DMS114 treated with DMSO at 0.1 percent for 48 hours (cell line): ENCODE measurements around the gene DEFB124.
"Not testable (repeated sequence)": the region's sequence is repeated elsewhere in the genome, so short reads cannot be mapped to it uniquely, and the experiment has no call there.

ENCODE experiments used
- DNase-seq: peaks from one replicate; lab custom pipeline; 2025; ENCODE audit not compliant: unreplicated experiment; lab: John Stamatoyannopoulos, UW

DEFB124 gene, protein sequence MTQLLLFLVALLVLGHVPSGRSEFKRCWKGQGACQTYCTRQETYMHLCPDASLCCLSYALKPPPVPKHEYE

DNA sequence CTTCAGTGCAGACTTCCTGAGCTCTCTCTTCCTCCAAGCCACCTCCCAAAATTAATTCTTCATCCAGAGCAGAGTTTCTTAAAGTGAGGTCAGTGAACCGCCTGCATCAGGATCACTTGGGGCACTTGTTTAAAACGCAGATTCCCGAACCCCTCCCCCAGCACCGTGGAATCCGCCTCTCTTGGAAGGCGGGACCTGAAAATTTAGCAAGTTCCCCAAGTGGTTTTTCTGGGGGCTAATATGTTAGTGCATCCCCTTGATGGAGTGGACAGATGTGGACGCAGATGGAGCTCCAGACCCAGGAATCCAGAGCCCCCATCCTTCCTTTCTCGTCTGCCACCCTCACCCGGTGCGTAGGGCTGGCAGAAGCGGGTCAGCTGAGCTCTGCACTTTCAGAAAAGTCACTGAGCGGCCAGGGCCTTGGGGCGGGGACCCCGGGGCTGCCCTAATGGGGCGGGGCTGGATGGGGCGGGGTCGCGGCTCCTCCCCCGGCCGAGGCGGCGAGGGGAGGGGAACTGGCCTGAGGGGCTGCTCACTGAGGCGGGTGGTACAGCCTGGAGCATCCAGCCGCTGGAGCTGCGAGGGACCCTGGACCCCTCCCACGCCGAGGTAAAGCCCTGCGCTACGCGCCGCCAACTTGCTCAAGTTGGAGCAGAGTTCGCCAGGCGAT, at the start of gene DEFB124, which contains the start of gene REM1:
DEFB124 (minus strand) TSS at position 370 of the 670 bp plus-strand sequence. CDS start 2,114 bp downstream, outside the sequence.
REM1 (plus strand) TSS at position 531 of the 670 bp plus-strand sequence. CDS start 1,158 bp downstream, outside the sequence.
- no peak for DNase-seq

DNA sequence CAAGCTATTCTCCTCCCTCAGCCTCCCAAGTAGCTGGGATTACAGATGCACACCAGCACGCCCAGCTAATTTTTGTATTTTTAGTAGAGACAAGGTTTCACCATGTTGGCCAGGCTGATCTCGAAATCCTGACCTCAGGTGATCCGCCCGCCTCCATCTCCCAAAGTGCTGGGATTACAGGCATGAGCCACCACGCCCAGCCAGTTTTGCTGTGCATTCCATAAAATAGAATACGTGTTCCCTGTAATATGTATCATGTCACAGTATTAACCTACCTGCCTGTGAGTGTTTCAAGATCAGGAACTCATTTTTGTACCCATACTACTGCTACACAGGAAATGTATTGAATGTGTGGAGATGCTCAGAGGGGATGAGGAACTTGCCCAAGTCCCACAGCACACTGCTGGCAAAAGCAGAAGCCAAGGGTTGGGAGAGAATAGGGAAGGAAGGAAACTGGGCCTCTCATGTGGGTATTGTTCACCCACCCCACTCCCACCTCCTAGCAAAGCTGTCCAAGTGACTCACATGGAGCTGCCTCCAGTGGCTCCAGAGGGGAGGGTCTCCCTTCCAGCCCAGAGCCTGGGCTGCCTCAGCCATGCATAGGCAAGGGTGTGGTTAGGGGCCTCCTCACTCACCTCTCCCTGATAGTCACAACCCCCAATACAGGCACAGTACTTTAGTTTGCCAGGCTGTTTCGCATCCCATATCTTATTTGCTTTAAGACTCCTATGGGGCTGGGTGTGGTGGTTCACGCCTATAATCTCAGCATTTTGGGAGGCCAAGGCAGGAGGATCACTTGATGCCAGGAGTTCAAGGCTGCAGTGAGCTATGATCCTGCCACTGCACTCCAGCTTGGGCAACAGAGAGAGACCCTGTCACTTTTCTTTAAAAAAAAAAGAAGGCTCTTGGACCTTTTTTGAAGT, 48.7 kb upstream of the DEFB124 start:
- no peak for DNase-seq

DNA sequence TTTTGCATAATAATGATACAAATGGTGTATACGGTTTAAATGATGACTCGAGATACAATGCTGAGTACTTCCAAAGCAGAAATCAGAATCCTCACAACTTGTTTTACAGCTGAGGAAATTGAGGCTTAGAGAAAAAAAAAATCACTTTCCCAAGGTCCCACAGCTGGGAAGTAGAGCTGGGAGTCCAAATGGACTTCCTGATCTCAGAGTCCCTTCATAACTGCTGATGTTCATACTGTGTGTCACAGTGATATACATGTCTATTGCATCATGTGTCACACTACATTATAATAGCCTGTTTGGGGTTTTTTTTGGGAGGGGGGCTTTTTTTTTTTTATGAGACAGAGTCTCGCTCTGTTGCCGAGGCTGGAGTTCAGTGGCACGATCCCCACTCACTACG, 47.8 kb upstream of the DEFB124 start:
- no peak for DNase-seq

GRCh38 chr20:31521267-31521666, 46.3 kb upstream of the DEFB124 start:
- DNase-seq: not testable (repeated sequence)

DNA sequence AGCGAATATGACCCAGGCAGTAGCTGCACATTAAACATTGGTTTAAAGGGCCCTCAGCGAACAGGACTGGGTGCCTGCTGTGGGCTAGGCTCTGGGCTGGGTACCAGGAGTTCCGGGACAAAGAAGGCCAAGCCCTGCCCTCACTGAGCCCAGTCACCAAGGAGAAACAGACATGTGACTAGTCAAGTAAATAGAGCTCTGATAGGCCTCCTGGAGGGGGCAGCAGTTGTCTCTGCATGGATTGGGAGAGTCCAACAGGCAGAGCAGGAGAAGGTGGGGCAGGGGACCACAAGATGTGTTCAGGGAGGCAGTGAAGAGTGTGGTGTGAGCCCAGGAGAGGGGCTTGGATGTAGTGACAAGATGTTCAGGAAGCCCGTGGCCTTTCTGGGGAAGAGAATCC, 42.4 kb upstream of the DEFB124 start:
- DNase-seq: peak; percentile 22

DNA sequence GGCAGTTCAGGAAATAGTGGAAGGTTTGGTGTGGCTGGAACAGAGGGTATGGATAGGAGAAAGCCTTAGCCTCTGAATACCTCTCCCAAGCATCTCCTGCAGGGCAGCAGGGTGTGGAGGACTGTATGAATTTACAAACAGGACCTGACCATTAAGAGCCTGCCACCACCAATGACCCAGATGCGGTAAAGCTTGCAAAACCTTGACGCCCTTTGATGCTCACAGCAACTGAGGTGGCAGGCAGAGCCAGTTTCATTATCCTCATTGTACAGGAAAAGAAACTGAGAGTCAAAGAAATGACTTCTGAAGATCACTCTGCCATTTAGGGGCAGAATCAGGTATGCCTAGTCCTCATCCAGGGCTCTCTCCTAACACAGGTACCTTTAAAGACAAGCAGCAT, 41.7 kb upstream of the DEFB124 start:
- no peak for DNase-seq

DNA sequence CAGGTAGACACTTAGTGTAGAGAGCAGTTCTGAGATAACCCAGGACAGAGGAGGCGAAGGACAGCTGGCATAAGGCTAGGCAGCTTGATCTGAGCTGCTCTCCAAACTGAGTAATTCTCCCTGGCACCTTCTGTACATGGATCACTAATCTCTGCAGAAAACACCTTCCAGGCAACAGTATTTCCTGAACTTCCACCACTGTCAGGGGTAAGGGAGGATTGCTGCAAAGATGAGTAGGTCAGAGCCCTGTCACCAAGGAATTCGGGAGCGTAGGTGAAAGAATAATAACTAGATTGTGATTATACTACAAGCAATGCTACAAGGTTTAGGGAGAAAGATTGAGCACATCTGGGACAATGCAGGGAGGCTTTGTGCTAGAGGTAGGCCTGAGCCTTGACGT, 41.2 kb upstream of the DEFB124 start:
- DNase-seq: no peak

- no peak for DNase-seq
These were observed 40.8 kb upstream of the DEFB124 start for GRCh38 chr20:31515775-31516107.

GRCh38 chr20:31515072-31515774, 40.3 kb upstream of the DEFB124 start:
- DNase-seq: no peak

DNA sequence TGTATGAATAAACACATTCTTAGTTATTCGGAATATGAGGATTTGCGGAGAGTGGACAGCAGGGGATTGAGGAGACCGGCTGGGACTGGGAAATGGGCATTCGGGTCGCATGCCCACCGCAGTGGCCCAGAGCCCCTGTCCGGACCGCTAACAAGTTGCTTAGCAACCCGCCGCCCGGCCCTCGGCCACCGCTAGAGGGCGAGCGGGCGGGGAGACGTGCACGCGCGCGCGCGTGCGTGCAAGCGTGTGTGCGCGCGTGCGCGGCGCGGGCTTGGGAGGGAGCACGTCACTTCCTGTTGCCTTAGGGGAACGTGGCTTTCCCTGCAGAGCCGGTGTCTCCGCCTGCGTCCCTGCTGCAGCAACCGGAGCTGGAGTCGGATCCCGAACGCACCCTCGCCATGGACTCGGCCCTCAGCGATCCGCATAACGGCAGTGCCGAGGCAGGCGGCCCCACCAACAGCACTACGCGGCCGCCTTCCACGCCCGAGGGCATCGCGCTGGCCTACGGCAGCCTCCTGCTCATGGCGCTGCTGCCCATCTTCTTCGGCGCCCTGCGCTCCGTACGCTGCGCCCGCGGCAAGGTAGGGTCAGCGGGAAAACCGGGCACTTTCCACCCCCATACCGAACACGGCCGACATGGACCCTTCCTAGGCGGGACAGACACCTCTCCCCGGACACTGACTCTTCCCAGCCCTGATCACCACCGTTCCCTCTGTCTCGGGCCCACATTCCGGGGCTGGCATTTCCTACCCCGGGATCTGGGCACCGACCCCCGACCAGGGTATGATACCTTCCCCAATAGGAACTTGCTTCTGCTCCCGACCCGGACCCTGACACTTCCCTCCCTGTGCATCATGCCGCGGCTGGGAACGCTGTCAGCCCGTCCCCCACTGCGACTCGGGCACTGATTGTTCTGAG, 39.5 kb upstream of the DEFB124 start, which contains the start of gene HM13:
HM13 (plus strand) TSS at position 289 of the 918 bp plus-strand sequence; CDS start at position 399, 110 bp downstream.
- DNase-seq: peak; percentile 74

DNA sequence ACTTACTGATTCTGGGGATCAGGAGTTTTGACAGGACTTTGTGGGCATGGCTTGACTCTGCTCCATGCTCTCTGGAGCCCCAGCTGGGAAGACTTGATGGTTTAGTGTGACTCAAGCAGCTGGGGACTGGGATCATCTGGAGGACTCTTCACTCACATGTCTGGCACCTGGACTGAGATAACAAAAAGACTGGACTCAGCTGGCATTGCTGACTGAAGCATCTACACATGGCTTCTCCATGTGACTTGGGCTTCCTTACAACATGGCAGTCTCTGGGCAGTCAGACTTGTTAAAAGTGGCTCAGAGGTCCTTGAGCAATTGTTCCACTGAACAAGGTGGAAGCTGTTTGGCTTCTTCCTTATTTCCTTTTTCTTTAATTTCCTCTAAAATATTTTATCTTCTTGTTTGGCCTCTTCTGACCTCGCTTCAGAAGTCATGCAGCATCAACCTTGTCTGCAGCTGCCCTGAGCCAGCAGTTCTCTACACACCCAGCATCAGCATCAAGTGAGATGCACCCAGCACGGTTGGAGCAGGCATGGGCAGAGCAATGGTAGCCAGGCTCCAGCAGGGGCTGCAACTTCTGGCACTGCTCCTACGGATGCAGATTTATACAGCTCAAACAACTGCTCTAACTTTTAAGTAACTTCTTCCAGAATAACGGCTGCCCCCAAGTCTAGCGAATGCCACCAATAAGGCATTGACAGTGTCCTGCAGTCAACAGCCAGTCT, 33.8 kb upstream of the DEFB124 start:
- DNase-seq: no peak

DNA sequence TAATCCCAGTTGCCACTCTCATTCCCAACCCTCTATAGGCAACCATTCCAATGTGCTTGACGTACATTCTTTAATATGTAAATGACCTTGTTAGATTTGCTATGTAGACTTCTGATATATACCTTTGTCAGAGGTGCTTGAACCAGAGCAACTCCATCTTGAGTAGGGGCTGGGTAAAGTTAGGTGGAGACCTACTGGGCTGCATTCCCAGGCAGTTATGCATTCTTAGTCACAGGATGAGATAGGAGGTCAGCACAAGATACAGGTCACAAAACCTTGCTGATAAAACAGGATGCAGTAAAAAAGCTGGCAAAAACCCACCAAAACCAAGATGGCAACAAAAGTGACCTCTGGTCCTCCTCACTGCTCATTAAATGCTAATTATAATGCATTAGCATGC, 31.0 kb upstream of the DEFB124 start:
- DNase-seq: no peak

DNA sequence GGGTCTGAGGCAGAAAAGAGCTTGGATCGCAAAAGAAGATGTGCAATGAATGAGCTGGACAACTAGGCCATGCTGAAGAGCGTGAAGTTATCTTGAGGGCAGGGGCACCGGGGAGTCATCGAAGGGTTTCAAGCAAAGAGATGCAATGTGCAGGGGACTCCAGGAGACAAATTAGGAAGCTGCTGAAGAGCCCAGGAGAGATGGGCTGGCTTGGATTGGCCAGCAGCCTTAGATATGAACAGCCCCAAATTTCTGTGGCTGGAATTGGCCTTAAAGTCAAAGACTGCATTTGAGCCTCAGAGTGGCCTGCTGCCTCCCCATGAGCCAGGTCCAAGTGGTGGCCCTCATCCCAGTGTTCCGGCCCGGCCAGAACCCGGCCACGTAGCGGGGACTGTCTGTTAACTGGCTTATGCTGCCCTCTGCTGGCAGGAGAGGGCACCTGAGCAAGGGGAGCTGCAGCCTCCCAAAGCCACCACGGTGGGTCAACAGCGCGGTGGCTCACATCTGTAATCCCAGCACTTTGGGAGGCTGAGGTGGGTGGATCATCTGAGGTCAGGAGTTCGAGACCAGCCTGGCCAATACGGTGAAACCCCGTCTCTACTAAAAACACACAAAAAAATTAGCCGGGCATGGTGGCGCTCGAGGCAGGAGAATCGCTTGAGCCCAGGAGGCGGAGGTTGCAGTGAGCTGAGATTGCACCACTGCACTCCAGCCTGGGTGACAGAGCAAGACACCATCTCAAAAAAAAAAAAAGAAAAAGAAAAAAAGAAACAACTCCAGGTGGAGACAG, 28.2 kb upstream of the DEFB124 start:
- peak; percentile 36 for DNase-seq

DNA sequence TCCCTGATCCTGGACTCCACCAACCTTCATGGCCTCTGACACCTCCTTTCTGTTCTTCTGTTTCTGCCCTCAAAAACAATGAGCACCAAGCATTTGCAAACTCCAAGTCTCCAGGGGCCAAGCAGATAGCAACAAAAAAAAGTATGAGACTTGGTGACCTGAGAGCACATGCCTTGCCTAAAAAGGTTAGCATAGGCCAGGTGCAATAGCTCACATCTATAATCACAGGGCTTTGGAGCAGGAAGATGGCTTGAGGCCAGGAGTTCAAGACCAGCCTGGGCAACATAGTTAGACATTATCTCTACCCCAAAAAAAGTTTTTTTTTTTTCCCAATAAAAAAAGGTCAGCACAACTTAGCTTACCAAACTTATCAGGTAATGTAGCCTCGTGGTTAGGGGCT, 25.6 kb upstream of the DEFB124 start:
- DNase-seq: no peak

DNA sequence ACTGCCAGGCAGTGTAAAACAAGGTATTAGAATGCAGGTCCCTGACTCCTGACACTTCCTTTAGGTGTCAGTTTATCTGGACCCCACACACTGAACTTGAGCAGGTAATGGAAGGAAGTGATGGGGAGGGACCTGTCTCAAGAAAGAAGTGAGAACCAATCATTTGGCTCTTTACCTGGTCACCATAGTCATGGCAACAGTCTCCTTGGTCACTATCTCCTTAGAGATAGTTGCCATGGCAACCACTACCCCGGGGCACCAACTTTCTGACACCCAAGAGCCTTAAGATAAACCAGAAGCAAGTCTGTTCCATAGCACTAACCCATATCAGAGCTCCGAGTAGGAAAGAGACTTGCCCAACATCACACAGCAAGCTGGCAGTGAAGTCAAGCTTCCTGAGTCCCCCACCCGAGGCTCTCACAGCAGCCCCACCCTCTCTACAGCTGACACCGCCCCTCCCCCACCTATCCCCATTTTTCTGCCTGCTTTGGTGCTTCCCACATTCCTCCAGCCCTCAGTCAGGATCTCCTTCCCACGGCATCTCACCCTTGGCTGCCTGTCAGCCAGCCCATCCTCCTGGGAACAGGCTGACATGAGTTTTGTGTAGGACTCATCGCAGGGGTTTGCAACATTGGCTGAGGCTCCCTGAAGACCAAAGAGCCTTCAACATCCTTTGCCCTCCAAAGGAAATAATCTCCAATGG, 23.1 kb upstream of the DEFB124 start:
- DNase-seq: no peak

DNA sequence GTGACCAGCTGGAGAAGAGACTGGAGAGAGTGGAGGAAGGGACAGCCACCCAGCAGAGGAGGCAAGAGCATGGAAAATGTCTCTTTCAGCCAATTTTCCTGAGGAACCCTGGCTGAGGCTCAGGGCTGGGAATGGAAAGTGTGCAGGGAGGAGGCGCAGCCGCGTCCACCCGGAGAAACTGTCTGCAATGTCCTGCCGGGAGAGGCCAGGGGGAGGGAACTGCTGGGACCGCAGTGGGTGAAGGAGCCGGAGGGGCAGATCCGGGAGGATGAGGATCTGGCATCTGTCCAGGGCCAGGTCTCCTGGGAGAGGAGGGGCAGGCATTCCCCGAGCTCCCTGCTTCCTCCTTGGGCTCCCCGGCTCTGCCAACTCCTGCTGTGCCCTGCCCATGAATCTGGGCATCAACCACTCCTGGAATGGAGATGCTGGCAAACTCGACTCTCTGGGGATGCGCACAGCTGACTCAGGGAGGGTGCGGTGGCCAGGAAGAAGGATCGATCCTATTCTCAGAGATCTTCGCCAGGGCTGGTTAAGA, 21.9 kb upstream of the DEFB124 start:
- DNase-seq: no peak

- DNase-seq: no peak
These were observed 19.2 kb upstream of the DEFB124 start for GRCh38 chr20:31494131-31494530.

- no peak for DNase-seq
These were observed 15.8 kb upstream of the DEFB124 start for GRCh38 chr20:31490752-31491151.
